Transverse colon (tissue), 4 donors: ENCODE results near the gene ERBB3. TPM values are rescaled to one million over a fixed set of nuclear protein-coding genes. Genes with fewer than 3 reads are reported as not detected.

Experiments
- DNase-seq: peaks from one replicate; pipeline ENCODE4 v3.0.0-alpha.2; 2019
- H3K27ac ChIP-seq, 4 donors: fragments of 200-600 bp; sonication (generic); 2 replicates each; pipeline ENCODE4 v1.5.1; 2016 to 2018; ENCODE audit warnings: inconsistent platforms in 4 of 4
- H3K27me3 ChIP-seq: fragments of 200-600 bp; sonication (generic); 2 replicates; pipeline ENCODE4 v1.5.1; 2017; ENCODE audit warnings: inconsistent platforms
- H3K36me3 ChIP-seq, 4 donors: fragments of 200-600 bp; sonication (generic); 2 replicates each; pipeline ENCODE4 v1.5.1; 2017 to 2019; ENCODE audit warnings: inconsistent platforms in 4 of 4
- H3K4me1 ChIP-seq, 4 donors: fragments of 200-600 bp; sonication (generic); 2 replicates each; pipeline ENCODE4 v1.5.1; 2017 to 2020; ENCODE audit warnings: inconsistent platforms in 4 of 4
- H3K4me3 ChIP-seq, 4 donors: fragments of 200-600 bp; sonication (generic); 1 replicate in 1 of 4; 2 replicates in 3 of 4; pipeline versions ENCODE4 v1.5.1 to v1.6.1; 2017 to 2019; ENCODE audit warnings: inconsistent platforms in 4 of 4
- H3K9me3 ChIP-seq, 2 donors: fragments of 200-600 bp; sonication (generic); 2 replicates each; pipeline ENCODE4 v1.5.1; 2017 to 2019; ENCODE audit warnings: inconsistent platforms in 2 of 2
- EP300 ChIP-seq: sonication (generic); formaldehyde crosslinking; IDR thresholded peaks from one replicate; pipeline ENCODE4 v1.6.1; 2017; ENCODE audit warnings: antibody characterized with exemption, low read depth
- POLR2A ChIP-seq: fragments of 450-650 bp; IDR thresholded peaks from one replicate; pipeline ENCODE4 v1.6.1; 2016; ENCODE audit warnings: antibody characterized with exemption, mild to moderate bottlenecking, moderate library complexity
- POLR2AphosphoS5 ChIP-seq, 3 donors: sonication (generic); formaldehyde crosslinking; IDR thresholded peaks; one replicate each; pipeline ENCODE4 v1.6.1; 2016; ENCODE audit warnings: antibody characterized with exemption in 3 of 3
- WGBS, 2 donors: methylation state at CpG; one replicate each; pipeline ENCODE4 v1.1.5; 2018; ENCODE audit warnings: low coverage in 1 of 2; 5-methylcytosine and 5-hydroxymethylcytosine counted together
- in situ Hi-C, 4 donors: fragments of 200-750 bp; cut with MboI; loops; one replicate each; pipeline versions ENCODE4 v1.15.0 to v1.15.1; 2017; ENCODE audit warnings: low sequenced_read_pairs in 3 of 4, low pct_ligation_motif_present in 1 of 4, low pct_unique_long_range_greater_than_20kb in 1 of 4
- intact Hi-C: fragments of 100-400 bp; cut with DNase I; formaldehyde crosslinking; loops from one replicate; pipeline ENCODE4 v1.15.1; 2023; ENCODE audit warnings: low total_unique reads
- total RNA-seq, 4 donors: library from RNA; depleted of rRNA; stranded (reverse); fragments of >200 nt; gene quantifications; one replicate each; pipeline ENCODE4 v1.1.0, GENCODE V29; 2016
- TF ChIP-seq, protein P1 (sequence below), 5 experiments: fragments of 200-600 bp in 3 of 5; fragments of 450-650 bp in 2 of 5; sonication (generic) in 3 of 5; IDR thresholded peaks; 1 replicate in 2 of 5; 2 replicates in 3 of 5; pipeline ENCODE4 v1.5.1; 2016 to 2017; ENCODE audit warnings: antibody characterized with exemption in 5 of 5, inconsistent platforms in 3 of 5, mild to moderate bottlenecking in 2 of 5, moderate library complexity in 1 of 5

Gene ERBB3
- total RNA-seq, 4 donors from 2014 or later, result 270 to 634 (median 340) TPM

DNA sequence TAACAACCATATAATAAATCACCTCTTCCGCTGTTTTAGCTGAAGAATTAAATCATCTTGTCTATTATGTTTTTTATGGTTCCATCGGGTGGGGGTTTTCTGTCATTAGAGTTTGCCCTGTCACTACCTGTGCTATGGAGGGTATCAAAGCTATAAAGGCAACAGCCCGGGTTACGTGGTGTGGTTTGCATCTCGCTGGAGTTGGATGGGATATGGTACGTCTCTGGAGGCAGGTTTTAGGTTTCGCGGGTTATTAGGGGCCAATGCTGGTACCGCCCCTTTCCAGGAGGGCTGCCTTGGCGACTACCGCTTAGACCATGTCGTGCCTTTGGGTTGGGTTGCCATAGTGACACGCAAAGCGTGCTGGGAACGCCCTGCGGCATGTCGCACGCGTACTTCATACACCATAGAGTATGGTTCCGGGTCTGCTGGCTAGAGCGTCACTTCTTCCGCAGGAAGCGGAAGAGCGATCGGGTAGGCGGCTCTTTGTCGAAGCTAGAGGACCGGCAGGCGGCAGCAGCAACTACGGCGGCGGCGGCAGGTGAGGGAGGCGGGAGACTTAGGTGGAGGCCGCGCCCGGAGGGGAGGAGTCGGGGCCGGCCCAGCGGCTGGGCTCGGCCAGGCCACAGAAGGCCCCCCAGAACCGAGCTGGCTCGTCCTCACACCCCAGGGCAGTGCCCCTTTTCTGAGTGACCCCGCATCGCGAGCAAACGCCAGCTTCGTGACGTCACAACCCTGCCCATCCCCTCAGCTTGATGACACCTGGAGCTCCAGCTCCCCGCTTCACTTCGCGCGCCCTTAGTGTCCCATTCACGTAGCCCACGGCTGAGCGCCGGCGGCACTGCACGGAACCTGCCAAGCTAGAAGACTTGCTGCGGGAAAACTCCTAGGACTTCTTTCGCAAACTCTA lies 38.1 kb downstream of the ERBB3 start, which contains the start of gene ZC3H10:
ZC3H10 (plus strand) TSS at position 489 of the 910 bp plus-strand sequence. CDS start 2,297 bp downstream, outside the sequence.
- TF ChIP-seq POLR2AphosphoS5 (IDR thresholded peaks at IDR 0.05) (peak; percentile 93 to 95 (median 94)), EP300 (no peak), POLR2A (peak; percentile 90)
- TF ChIP-seq, protein P1, sequence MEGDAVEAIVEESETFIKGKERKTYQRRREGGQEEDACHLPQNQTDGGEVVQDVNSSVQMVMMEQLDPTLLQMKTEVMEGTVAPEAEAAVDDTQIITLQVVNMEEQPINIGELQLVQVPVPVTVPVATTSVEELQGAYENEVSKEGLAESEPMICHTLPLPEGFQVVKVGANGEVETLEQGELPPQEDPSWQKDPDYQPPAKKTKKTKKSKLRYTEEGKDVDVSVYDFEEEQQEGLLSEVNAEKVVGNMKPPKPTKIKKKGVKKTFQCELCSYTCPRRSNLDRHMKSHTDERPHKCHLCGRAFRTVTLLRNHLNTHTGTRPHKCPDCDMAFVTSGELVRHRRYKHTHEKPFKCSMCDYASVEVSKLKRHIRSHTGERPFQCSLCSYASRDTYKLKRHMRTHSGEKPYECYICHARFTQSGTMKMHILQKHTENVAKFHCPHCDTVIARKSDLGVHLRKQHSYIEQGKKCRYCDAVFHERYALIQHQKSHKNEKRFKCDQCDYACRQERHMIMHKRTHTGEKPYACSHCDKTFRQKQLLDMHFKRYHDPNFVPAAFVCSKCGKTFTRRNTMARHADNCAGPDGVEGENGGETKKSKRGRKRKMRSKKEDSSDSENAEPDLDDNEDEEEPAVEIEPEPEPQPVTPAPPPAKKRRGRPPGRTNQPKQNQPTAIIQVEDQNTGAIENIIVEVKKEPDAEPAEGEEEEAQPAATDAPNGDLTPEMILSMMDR (IDR thresholded peaks at IDR 0.05), result peak in 4 of 5 experiments; percentile 41 to 83 (median 52)
- peaks cover 8 to 29% (median 20%) of the 10 kb centered on the region in 4 donors for H3K4me1 ChIP-seq
- in situ Hi-C loops (loop anchor here in 2 of 4 donors (10.0 kb wide), 2 partner anchors 73 to 393 kb away; partner anchors contain the start of genes CD63 (in 1 of the 2), RDH5 (in 1 of the 2) and RPS26 (in 1 of the 2)), intact Hi-C loops (loop anchor here (2.0 kb wide), 2 partner anchors 71 to 105 kb away; partner anchors contain the start of gene SMARCC2)
- no peaks in the 10 kb centered on the region for H3K9me3 ChIP-seq
- DNase-seq, result peak; percentile 99
- H3K4me3 ChIP-seq, result peak within 1 kb of the TSS; percentile 54 to 89 (median 70)
- H3K27ac ChIP-seq, result peak within 1 kb of the TSS; percentile 91 to 99 (median 96)
- 1% methylated on average over 41 of the region's 61 CpGs; no CpG with 5 or more reads in 1 of the 2 donors for WGBS, 2 donors
- H3K27me3 ChIP-seq, result no peaks in the 10 kb centered on the region
- H3K36me3 ChIP-seq, result peaks cover 0 to 5% (median 0%) of the 10 kb centered on the region in 4 donors

DNA sequence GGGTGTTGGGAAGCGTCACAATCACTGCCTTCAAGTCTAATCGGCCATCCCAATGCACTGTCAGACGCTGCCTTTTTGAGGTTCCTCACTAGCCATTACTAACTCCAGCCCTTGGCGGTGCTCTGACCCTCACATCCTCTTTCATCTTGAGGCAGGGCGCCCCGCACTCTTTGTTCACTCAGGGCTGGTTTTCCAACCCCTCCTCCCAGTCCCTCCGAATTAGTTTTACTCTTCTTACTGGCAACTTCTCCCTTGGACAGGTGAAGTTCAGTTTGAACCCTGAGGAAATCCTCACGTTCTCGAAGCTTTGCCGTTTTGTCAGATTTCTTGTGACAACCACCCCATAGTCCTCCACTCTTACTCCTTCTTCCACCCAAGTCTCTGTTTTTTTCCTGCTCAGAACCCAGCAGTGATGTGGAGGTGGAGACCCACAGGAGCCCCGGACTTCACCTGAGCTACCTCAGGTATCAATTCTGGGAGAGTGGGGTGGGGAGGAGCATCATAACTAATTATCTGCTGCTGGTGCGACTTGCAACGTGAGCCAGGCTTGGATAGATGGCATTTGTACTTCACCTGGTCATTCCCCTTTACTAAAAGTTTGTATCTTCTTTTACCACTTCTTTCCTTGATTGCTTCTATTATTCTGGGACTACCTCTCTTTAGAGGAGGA lies 38.9 kb downstream of the ERBB3 start:
- TF ChIP-seq POLR2A (no peak), EP300 (no peak), POLR2AphosphoS5 (IDR thresholded peaks at IDR 0.05) (no peak)
- TF ChIP-seq, protein P1 (IDR thresholded peaks at IDR 0.05), result no peak
- in situ Hi-C loops (loop anchor here in 2 of 4 donors (10.0 kb wide), 2 partner anchors 74 to 394 kb away; partner anchors contain the start of genes CD63 (in 1 of the 2), RDH5 (in 1 of the 2) and RPS26 (in 1 of the 2)), intact Hi-C loops (loop anchor here (2.0 kb wide), 1 partner anchor 70 kb away; the partner anchor contains the start of gene SMARCC2)
- no peak for DNase-seq
- no peaks in the 10 kb centered on the region for H3K9me3 ChIP-seq
- peak overlapping the region; percentile 91 to 99 (median 96) for H3K27ac ChIP-seq
- H3K27me3 ChIP-seq, result no peaks in the 10 kb centered on the region
- peak overlapping the region; percentile 54 to 89 (median 70) for H3K4me3 ChIP-seq
- WGBS, 2 donors, result 6 to 15% methylated on average over 7 to 13 of the region's 13 CpGs
- no peaks in the 10 kb centered on the region for H3K36me3 ChIP-seq
- H3K4me1 ChIP-seq, result peaks cover 8 to 29% (median 20%) of the 10 kb centered on the region in 4 donors

DNA sequence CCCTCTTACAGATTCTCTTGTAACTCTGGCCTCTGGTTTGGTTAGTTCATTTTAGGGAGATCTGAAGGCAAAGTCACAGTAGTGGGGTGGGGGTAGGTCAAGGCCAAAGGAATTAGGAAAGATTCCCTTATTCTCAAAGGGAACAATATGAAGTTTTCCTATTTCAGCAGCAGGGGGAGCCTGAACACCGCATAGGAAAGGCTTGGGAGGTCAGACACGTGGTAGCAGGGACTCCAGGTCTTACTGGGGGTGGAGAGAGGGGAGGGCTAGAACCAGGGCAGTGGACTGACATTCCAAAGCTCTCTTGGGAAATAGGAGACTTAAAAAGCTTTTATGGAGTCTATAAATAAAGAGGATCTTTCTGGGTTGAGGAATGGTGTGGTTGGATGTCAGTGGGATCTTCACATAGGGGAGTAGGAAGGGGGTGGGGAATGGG lies 39.4 kb downstream of the ERBB3 start:
- Histone ChIP-seq H3K4me1 (peaks cover 8 to 29% (median 20%) of the 10 kb centered on the region in 4 donors), H3K27me3 (no peaks in the 10 kb centered on the region), H3K36me3 (no peaks in the 10 kb centered on the region), H3K27ac (peak overlapping the region; percentile 91 to 99 (median 96)), H3K4me3 (peak overlapping the region in 2 of 4 donors; percentile 54 to 75), H3K9me3 (no peaks in the 10 kb centered on the region)
- in situ Hi-C loops, result loop anchor here in 2 of 4 donors (10.0 kb wide), 2 partner anchors 75 to 395 kb away; partner anchors contain the start of genes CD63 (in 1 of the 2), RDH5 (in 1 of the 2) and RPS26 (in 1 of the 2)
- DNase-seq, result peak; percentile 78
- TF ChIP-seq, protein P1 (IDR thresholded peaks at IDR 0.05), result peak; percentile 67 to 97 (median 80)
- TF ChIP-seq POLR2A, result no peak
- TF ChIP-seq POLR2AphosphoS5 (IDR thresholded peaks at IDR 0.05), result peak; percentile 22 to 29 (median 29)
- intact Hi-C loops, result loop anchor here (2.0 kb wide), 1 partner anchor 69 kb away; the partner anchor contains the start of gene SMARCC2
- WGBS, 2 donors, result 0% methylated on average over 2 of the region's 2 CpGs
